GM19397 (cell line): ENCODE measurements around the gene RWDD3.

Experiments used
- ATAC-seq: cut with Tn5 transposase; IDR thresholded peaks from one replicate; pipeline ENCODE4 v1.9.1; 2021; ENCODE audit warnings: mild to moderate bottlenecking, moderate library complexity; ENCODE audit not compliant: unreplicated experiment

Gene RWDD3

GRCh38 chr1:95229706-95230105 lies 4.3 kb upstream of the RWDD3 start:
- ATAC-seq: no peak

GRCh38 chr1:95230256-95230655 lies 3.8 kb upstream of the RWDD3 start:
- ATAC-seq: no peak

- ATAC-seq: no peak
These were observed 3.2 kb upstream of the RWDD3 start for GRCh38 chr1:95230768-95231191.

- ATAC-seq: no peak
These were observed 1.2 kb upstream of the RWDD3 start for GRCh38 chr1:95232646-95233318.

- no peak for ATAC-seq
These were observed 682 bp upstream of the RWDD3 start for GRCh38 chr1:95233319-95233736.

- ATAC-seq: no peak
These were observed 3.0 kb downstream of the RWDD3 start for GRCh38 chr1:95236784-95237575.

- ATAC-seq: no peak
These were observed 4.1 kb downstream of the RWDD3 start for GRCh38 chr1:95237981-95238703.

GRCh38 chr1:95245029-95245428 lies 11.0 kb downstream of the RWDD3 start:
- no peak for ATAC-seq

- ATAC-seq: no peak
These were observed 12.5 kb downstream of the RWDD3 start for GRCh38 chr1:95246511-95246910.

GRCh38 chr1:95247607-95248006 lies 13.6 kb downstream of the RWDD3 start:
- ATAC-seq: no peak

GRCh38 chr1:95249916-95250315 lies 15.9 kb downstream of the RWDD3 start:
- no peak for ATAC-seq

- ATAC-seq: no peak
These were observed 18.4 kb downstream of the RWDD3 start for GRCh38 chr1:95252422-95252821.

GRCh38 chr1:95254959-95255358 lies 20.9 kb downstream of the RWDD3 start:
- ATAC-seq: no peak

- ATAC-seq: no peak
These were observed 21.8 kb downstream of the RWDD3 start for GRCh38 chr1:95255826-95256225.

GRCh38 chr1:95257758-95258157 lies 23.7 kb downstream of the RWDD3 start:
- no peak for ATAC-seq

- ATAC-seq: no peak
These were observed 25.2 kb downstream of the RWDD3 start for GRCh38 chr1:95259245-95259644.

GRCh38 chr1:95262913-95263312 lies 28.9 kb downstream of the RWDD3 start:
- no peak for ATAC-seq

- no peak for ATAC-seq
These were observed 29.4 kb downstream of the RWDD3 start for GRCh38 chr1:95263450-95263849.

- ATAC-seq: no peak
These were observed 31.1 kb downstream of the RWDD3 start for GRCh38 chr1:95265106-95265505.

- no peak for ATAC-seq
These were observed 42.4 kb downstream of the RWDD3 start for GRCh38 chr1:95276429-95276828.

- peak; percentile 71 for ATAC-seq
These were observed 44.4 kb downstream of the RWDD3 start for GRCh38 chr1:95278173-95279006.
